Body of pancreas (tissue), 4 donors: ENCODE data around the gene APLP2. TPM values are rescaled to one million over a fixed set of nuclear protein-coding genes. Genes with fewer than 3 reads are reported as not detected.

ENCODE experiments used
- ATAC-seq: fragments of 150-250 bp; one replicate; pipeline ENCODE4 v1.9.1; 2016
- DNase-seq, 4 donors: peaks; one replicate each; pipeline ENCODE4 v3.0.0-alpha.2; 2019
- H3K27ac ChIP-seq, 4 donors: fragments of 200-600 bp; sonication (generic); 1 replicate in 3 of 4; 2 replicates in 1 of 4; pipeline versions ENCODE4 v1.5.1 to v1.6.1; 2016 to 2019; ENCODE audit warnings: mild to moderate bottlenecking in 1 of 4, mixed read lengths in 1 of 4, moderate library complexity in 1 of 4
- H3K27me3 ChIP-seq, 2 donors: fragments of 200-600 bp; sonication (generic); one replicate each; pipeline ENCODE4 v1.6.0; 2016; ENCODE audit warnings: mild to moderate bottlenecking in 1 of 2
- H3K36me3 ChIP-seq, 2 donors: fragments of 200-600 bp; sonication (generic); replicated peaks in 1 of 2; 2 replicates each; pipeline ENCODE4 v1.5.1; 2016; ENCODE audit warnings: low read depth in 2 of 2; ENCODE audit not compliant: insufficient read depth in 1 of 2
- H3K4me1 ChIP-seq: fragments of 200-600 bp; sonication (generic); one replicate; pipeline ENCODE4 v1.6.0; 2016
- H3K4me3 ChIP-seq, 2 donors: fragments of 200-600 bp; sonication (generic); 1 replicate in 1 of 2; 2 replicates in 1 of 2; pipeline ENCODE4 v1.5.1; 2016 to 2019
- H3K9me3 ChIP-seq, 3 donors: fragments of 200-600 bp; sonication (generic); 1 replicate in 2 of 3; 2 replicates in 1 of 3; pipeline ENCODE4 v1.5.1; 2016
- POLR2A ChIP-seq, 3 donors: fragments of 450-650 bp; IDR thresholded peaks; one replicate each; pipeline ENCODE4 v1.6.1; 2016; ENCODE audit warnings: antibody characterized with exemption in 3 of 3, mild to moderate bottlenecking in 2 of 3
- WGBS, 2 donors: methylation state at CpG; one replicate each; pipeline ENCODE4 v1.1.5; 2017; 5-methylcytosine and 5-hydroxymethylcytosine counted together
- intact Hi-C: fragments of 100-400 bp; cut with DNase I; formaldehyde crosslinking; loops from one replicate; pipeline ENCODE4 v1.15.1; 2023
- total RNA-seq, 2 donors: library from RNA; depleted of rRNA; stranded (reverse); fragments of >200 nt; gene quantifications; one replicate each; pipeline ENCODE4 v1.1.0, GENCODE V29; 2016
- TF ChIP-seq, protein P1 (sequence below), 7 experiments: fragments of 450-650 bp in 4 of 7; fragments of 200-600 bp in 3 of 7; sonication (generic) in 3 of 7; IDR thresholded peaks; one replicate each; pipeline ENCODE4 v1.5.1; 2016 to 2019; ENCODE audit warnings: antibody characterized with exemption in 7 of 7

APLP2 gene
- total RNA-seq, 2 donors from 2014 or later = 157 to 177 TPM

GRCh38 chr11:130183878-130184610 lies 114.3 kb downstream of the APLP2 start:
- Histone ChIP-seq H3K27me3 (no peaks in the 10 kb centered on the region), H3K36me3 (no peaks in the 10 kb centered on the region), H3K4me3 (no peak overlapping the region), H3K27ac (no peak overlapping the region), H3K9me3 (no peaks in the 10 kb centered on the region), H3K4me1 (peaks cover 49% of the 10 kb centered on the region)
- intact Hi-C loops = no loop called here
- DNase-seq (no peak), ATAC-seq (no peak)
- no peak for TF ChIP-seq POLR2A (IDR thresholded peaks at IDR 0.05)
- TF ChIP-seq, protein P1, sequence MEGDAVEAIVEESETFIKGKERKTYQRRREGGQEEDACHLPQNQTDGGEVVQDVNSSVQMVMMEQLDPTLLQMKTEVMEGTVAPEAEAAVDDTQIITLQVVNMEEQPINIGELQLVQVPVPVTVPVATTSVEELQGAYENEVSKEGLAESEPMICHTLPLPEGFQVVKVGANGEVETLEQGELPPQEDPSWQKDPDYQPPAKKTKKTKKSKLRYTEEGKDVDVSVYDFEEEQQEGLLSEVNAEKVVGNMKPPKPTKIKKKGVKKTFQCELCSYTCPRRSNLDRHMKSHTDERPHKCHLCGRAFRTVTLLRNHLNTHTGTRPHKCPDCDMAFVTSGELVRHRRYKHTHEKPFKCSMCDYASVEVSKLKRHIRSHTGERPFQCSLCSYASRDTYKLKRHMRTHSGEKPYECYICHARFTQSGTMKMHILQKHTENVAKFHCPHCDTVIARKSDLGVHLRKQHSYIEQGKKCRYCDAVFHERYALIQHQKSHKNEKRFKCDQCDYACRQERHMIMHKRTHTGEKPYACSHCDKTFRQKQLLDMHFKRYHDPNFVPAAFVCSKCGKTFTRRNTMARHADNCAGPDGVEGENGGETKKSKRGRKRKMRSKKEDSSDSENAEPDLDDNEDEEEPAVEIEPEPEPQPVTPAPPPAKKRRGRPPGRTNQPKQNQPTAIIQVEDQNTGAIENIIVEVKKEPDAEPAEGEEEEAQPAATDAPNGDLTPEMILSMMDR (IDR thresholded peaks at IDR 0.05) = no peak
- WGBS, 2 donors = 83 to 84% methylated on average over 11 of the region's 11 CpGs

- no peaks in the 10 kb centered on the region for H3K36me3 ChIP-seq
- H3K4me1 ChIP-seq = peaks cover 26% of the 10 kb centered on the region
- WGBS, 2 donors = 87 to 93% methylated on average over 6 to 13 of the region's 13 CpGs
Measured at GRCh38 chr11:130187096-130187495, 117.4 kb downstream of the APLP2 start.

DNA sequence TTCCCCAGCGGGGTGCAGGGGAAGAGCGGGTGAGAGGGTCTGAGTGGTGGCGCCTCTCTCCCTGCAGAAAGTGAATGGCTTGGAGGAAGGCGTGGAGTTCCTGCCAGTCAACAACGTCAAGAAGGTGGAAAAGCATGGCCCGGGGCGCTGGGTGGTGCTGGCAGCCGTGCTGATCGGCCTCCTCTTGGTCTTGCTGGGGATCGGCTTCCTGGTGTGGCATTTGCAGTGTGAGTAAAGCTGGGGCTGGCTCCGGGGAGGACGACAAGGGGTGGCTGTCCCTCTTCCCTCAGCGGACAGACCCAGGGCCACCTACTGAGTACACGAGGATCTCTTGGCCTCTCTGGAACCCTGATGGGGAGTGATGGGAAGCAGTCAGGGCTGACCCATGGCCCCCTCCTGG lies 118.4 kb downstream of the APLP2 start:
- Histone ChIP-seq H3K36me3 (no peaks in the 10 kb centered on the region), H3K27me3 (no peaks in the 10 kb centered on the region), H3K4me1 (peaks cover 24% of the 10 kb centered on the region), H3K27ac (no peak overlapping the region), H3K9me3 (no peaks in the 10 kb centered on the region), H3K4me3 (no peak overlapping the region)
- no peak for DNase-seq
- intact Hi-C loops = no loop called here
- WGBS, 2 donors = 87 to 92% methylated on average over 10 to 14 of the region's 14 CpGs
- no peak for ATAC-seq
- TF ChIP-seq, protein P1 (IDR thresholded peaks at IDR 0.05) = no peak
- TF ChIP-seq POLR2A (IDR thresholded peaks at IDR 0.05) = no peak

More at GRCh38 chr11:130187096-130187495, 117.4 kb downstream of the APLP2 start:
- no peaks in the 10 kb centered on the region for H3K27me3 ChIP-seq
- ATAC-seq (no peak), DNase-seq (no peak)
- intact Hi-C loops = no loop called here
- H3K9me3 ChIP-seq = no peaks in the 10 kb centered on the region
- H3K27ac ChIP-seq = no peak overlapping the region
- no peak overlapping the region for H3K4me3 ChIP-seq
- TF ChIP-seq POLR2A (IDR thresholded peaks at IDR 0.05) = no peak
- TF ChIP-seq, protein P1 (IDR thresholded peaks at IDR 0.05) = no peak

DNA sequence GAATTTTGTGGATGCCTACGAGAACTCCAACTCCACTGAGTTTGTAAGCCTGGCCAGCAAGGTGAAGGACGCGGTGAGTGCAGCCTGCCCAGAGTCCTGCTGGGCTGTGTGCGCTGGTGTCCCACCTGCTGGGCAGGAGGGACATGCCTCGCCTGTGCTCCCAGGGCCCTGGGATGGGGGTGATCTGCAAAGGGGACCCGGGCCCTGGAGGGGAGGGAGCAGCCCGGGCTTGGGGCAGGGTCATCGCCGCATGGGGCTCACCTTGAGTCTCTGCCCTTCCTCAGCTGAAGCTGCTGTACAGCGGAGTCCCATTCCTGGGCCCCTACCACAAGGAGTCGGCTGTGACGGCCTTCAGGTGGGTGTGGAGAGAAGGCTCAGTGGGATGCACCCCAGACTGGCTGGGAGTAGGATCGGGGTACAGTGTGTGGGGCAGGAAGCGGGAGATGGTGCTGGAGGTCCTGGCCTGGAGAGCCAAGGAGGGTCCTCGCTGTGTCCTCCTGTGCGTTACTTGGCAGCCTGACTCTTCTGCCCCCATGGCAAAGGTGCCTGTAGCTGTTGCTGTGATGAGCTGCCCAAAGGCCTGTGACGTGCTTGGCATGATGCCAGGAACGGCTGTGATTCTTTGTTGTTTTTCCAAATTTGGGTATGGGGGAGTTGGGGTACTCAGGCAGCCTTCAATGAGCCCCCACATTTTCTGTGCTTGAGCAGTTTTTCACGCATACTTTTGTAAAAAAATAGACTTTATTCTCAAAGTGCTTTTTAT lies 119.1 kb downstream of the APLP2 start:
- ATAC-seq (no peak), DNase-seq (no peak)
- no peaks in the 10 kb centered on the region for H3K36me3 ChIP-seq
- H3K27me3 ChIP-seq = no peaks in the 10 kb centered on the region
- H3K9me3 ChIP-seq = no peaks in the 10 kb centered on the region
- WGBS, 2 donors = 84 to 86% methylated on average over 12 to 19 of the region's 19 CpGs
- H3K27ac ChIP-seq = peak overlapping the region in 1 of 4 donors; percentile 46
- H3K4me3 ChIP-seq = no peak overlapping the region
- no peak for TF ChIP-seq POLR2A (IDR thresholded peaks at IDR 0.05)
- TF ChIP-seq, protein P1 (IDR thresholded peaks at IDR 0.05) = no peak
- intact Hi-C loops = no loop called here
- peaks cover 20% of the 10 kb centered on the region for H3K4me1 ChIP-seq
